HepG2 (cell line): Measurements from ENCODE around the gene CUL7. TPM values are rescaled to one million over a fixed set of nuclear protein-coding genes. Genes with fewer than 3 reads are reported as not detected.

Experiments used
- ATF4 ChIP-seq, 2 experiments: fragments of 450-650 bp in 1 of 2; sonication (generic) in 1 of 2; formaldehyde crosslinking; IDR thresholded peaks; 2 replicates each; pipeline versions ENCODE4 v1.5.0 to v1.8.0; 2020 to 2022; ENCODE audit warnings: mild to moderate bottlenecking in 1 of 2, missing genetic modification reagents in 1 of 2
- BCL6 ChIP-seq: IDR thresholded peaks from 2 replicates; pipeline ENCODE4 v1.6.1; 2016; ENCODE audit warnings: missing genetic modification reagents, missing compliant biosample characterization
- CENPT ChIP-seq: sonication (generic); formaldehyde crosslinking; IDR thresholded peaks from 2 replicates; pipeline ENCODE4 v1.8.0; 2022; ENCODE audit warnings: low read depth, mild to moderate bottlenecking, moderate library complexity, missing genetic modification reagents
- CHD4 ChIP-seq: fragments of 200-600 bp; sonication (generic); IDR thresholded peaks from 2 replicates; pipeline ENCODE4 v1.7.0; 2017; ENCODE audit warnings: mild to moderate bottlenecking, low read length, borderline replicate concordance
- GTF2F1 ChIP-seq: fragments of 150-350 bp; IDR thresholded peaks from 2 replicates; pipeline ENCODE4 v1.6.1; 2014; ENCODE audit warnings: low read length
- HES4 ChIP-seq: sonication (generic); formaldehyde crosslinking; IDR thresholded peaks from 2 replicates; pipeline ENCODE4 v1.9.0; 2021; ENCODE audit warnings: mild to moderate bottlenecking, missing genetic modification reagents, borderline replicate concordance
- HNF4G ChIP-seq, 2 experiments: sonication (generic) in 1 of 2; formaldehyde crosslinking in 1 of 2; IDR thresholded peaks; 2 replicates each; pipeline versions ENCODE4 v1.4.0 to v1.6.1; 2011 to 2020; ENCODE audit warnings: borderline replicate concordance in 2 of 2, low read depth in 2 of 2, mild to moderate bottlenecking in 2 of 2, low read length in 1 of 2, missing genetic modification reagents in 1 of 2, moderate library complexity in 1 of 2
- KDM5B ChIP-seq: sonication (generic); formaldehyde crosslinking; IDR thresholded peaks from 2 replicates; pipeline ENCODE4 v1.4.0; 2020; ENCODE audit warnings: missing genetic modification reagents, mild to moderate bottlenecking, borderline replicate concordance
- LBX2 ChIP-seq: sonication (generic); formaldehyde crosslinking; IDR thresholded peaks from 2 replicates; pipeline ENCODE4 v1.5.0; 2020; ENCODE audit warnings: missing genetic modification reagents, mild to moderate bottlenecking, borderline replicate concordance
- PRDM4 ChIP-seq: sonication (generic); formaldehyde crosslinking; IDR thresholded peaks from 2 replicates; pipeline ENCODE4 v1.9.0; 2021; ENCODE audit warnings: missing genetic modification reagents, borderline replicate concordance
- TEAD3 ChIP-seq: optimal IDR thresholded peaks from 2 replicates; pipeline ENCODE3; 2016; ENCODE audit warnings: borderline replicate concordance
- YEATS4 ChIP-seq: sonication (generic); formaldehyde crosslinking; IDR thresholded peaks from 2 replicates; pipeline ENCODE4 v1.4.0; 2020; ENCODE audit warnings: missing genetic modification reagents, borderline replicate concordance
- ZBTB7A ChIP-seq: sonication (generic); formaldehyde crosslinking; IDR thresholded peaks from 2 replicates; pipeline ENCODE4 v1.8.0; 2022; ENCODE audit warnings: mild to moderate bottlenecking, missing genetic modification reagents
- ZFP37 ChIP-seq: sonication (generic); formaldehyde crosslinking; IDR thresholded peaks from 2 replicates; pipeline ENCODE4 v1.4.0; 2020; ENCODE audit warnings: missing genetic modification reagents, borderline replicate concordance
- ZIK1 ChIP-seq: sonication (generic); formaldehyde crosslinking; IDR thresholded peaks from 2 replicates; pipeline ENCODE4 v1.5.0; 2020; ENCODE audit warnings: mild to moderate bottlenecking, low read depth, missing genetic modification reagents, borderline replicate concordance
- ZNF17 ChIP-seq: sonication (generic); formaldehyde crosslinking; IDR thresholded peaks from 2 replicates; pipeline ENCODE4 v1.5.0; 2020; ENCODE audit warnings: mild to moderate bottlenecking, missing genetic modification reagents
- ZNF264 ChIP-seq: sonication (generic); formaldehyde crosslinking; IDR thresholded peaks from 2 replicates; pipeline ENCODE4 v1.4.0; 2020; ENCODE audit warnings: missing genetic modification reagents
- ZNF556 ChIP-seq: sonication (generic); formaldehyde crosslinking; IDR thresholded peaks from 2 replicates; pipeline ENCODE4 v1.4.0; 2020; ENCODE audit warnings: mild to moderate bottlenecking, missing genetic modification reagents, borderline replicate concordance
- ZNF570 ChIP-seq: sonication (generic); formaldehyde crosslinking; IDR thresholded peaks from 2 replicates; pipeline ENCODE4 v1.4.0; 2020; ENCODE audit warnings: mild to moderate bottlenecking, missing genetic modification reagents, borderline replicate concordance
- ZNF574 ChIP-seq: sonication (generic); formaldehyde crosslinking; IDR thresholded peaks from 2 replicates; pipeline ENCODE4 v1.4.0; 2020; ENCODE audit warnings: missing genetic modification reagents
- ZNF580 ChIP-seq: IDR thresholded peaks from 2 replicates; pipeline ENCODE4 v1.6.1; 2016; ENCODE audit warnings: low read depth, borderline replicate concordance
- ZSCAN29 ChIP-seq: sonication (generic); formaldehyde crosslinking; conservative IDR thresholded peaks from 2 replicates; pipeline ENCODE4 v1.4.0; 2020; ENCODE audit warnings: mild to moderate bottlenecking, missing genetic modification reagents
- polyA plus RNA-seq, 8 experiments: library from polyadenylated mRNA; depleted of rRNA in 3 of 8; stranded (reverse) in 7 of 8; unstranded in 1 of 8; fragments of >200 nt; fragmentation: Illumina TruSeq in 4 of 8; extraction: Trizol in 4 of 8; gene quantifications; 2 replicates each; pipeline versions ENCODE4 v1.2.1 to v1.2.3, GENCODE V29; 2011 to 2016; ENCODE audit warnings: low read depth in 4 of 8, missing spikeins in 1 of 8, mixed read lengths in 1 of 8; ENCODE audit not compliant: insufficient read depth in 1 of 8
- total RNA-seq, 5 experiments: library from RNA; depleted of rRNA; stranded (reverse); fragments of >200 nt; fragmentation: Illumina TruSeq; extraction: Trizol; gene quantifications; 2 replicates each; pipeline ENCODE4 v1.2.3, GENCODE V29; 2016; ENCODE audit warnings: low read depth in 1 of 5

Gene CUL7
- total and polyA plus RNA-seq, 2 of the 13 experiments (the other 11 are each of a cell fraction or from before 2014, with no cell fraction given) = 32.0 to 60.7 TPM

- no peak for TF ChIP-seq ZIK1 (CRISPR knock-in tag)
- TF ChIP-seq ZSCAN29 (CRISPR knock-in tag) = no peak
- no peak for TF ChIP-seq LBX2 (CRISPR knock-in tag)
- no peak for TF ChIP-seq CENPT
- no peak for TF ChIP-seq GTF2F1
- TF ChIP-seq ZBTB7A (CRISPR knock-in tag) = no peak
- no peak for TF ChIP-seq CHD4
- no peak for TF ChIP-seq ZNF264
- no peak for TF ChIP-seq ZNF17
- TF ChIP-seq YEATS4 (CRISPR knock-in tag) = no peak
- no peak for TF ChIP-seq TEAD3 (CRISPR knock-in tag)
- TF ChIP-seq BCL6 (CRISPR knock-in tag) = no peak
- no peak for TF ChIP-seq ZNF580 (CRISPR knock-in tag)
- TF ChIP-seq ZNF570 = no peak
- peak; percentile 18; the same call in 1 of the 2 replicates for TF ChIP-seq HNF4G (IDR thresholded peaks at IDR 0.05; ENCODE audit: borderline replicate concordance, low read depth, low read length)
- no peak for TF ChIP-seq HNF4G (CRISPR knock-in tag; IDR thresholded peaks at IDR 0.05; ENCODE audit: borderline replicate concordance, low read depth)
- TF ChIP-seq ZNF574 (CRISPR knock-in tag) = no peak
- no peak for TF ChIP-seq HES4 (CRISPR knock-in tag)
- TF ChIP-seq ZFP37 = no peak
- no peak for TF ChIP-seq KDM5B (CRISPR knock-in tag)
- no peak for TF ChIP-seq PRDM4 (CRISPR knock-in tag)
- no peak for TF ChIP-seq ATF4 (CRISPR knock-in tag; IDR thresholded peaks at IDR 0.05)
- TF ChIP-seq ZNF556 = no peak
These were observed 40.0 kb upstream of the CUL7 start (continued) for GRCh38 chr6:43093436-43094289.
